RCC 7860 (cell line): ENCODE results near the gene RRBP1.

Experiments
- DNase-seq: peaks from one replicate; pipeline ENCODE4 v3.0.0-alpha.2; 2015; ENCODE audit warnings: low spot score
- FAIRE-seq: peaks from 2 replicates; lab custom pipeline; 2012; peaks lifted over from hg19 to GRCh38; lab: Jason Lieb, UNC

RRBP1 gene

DNA sequence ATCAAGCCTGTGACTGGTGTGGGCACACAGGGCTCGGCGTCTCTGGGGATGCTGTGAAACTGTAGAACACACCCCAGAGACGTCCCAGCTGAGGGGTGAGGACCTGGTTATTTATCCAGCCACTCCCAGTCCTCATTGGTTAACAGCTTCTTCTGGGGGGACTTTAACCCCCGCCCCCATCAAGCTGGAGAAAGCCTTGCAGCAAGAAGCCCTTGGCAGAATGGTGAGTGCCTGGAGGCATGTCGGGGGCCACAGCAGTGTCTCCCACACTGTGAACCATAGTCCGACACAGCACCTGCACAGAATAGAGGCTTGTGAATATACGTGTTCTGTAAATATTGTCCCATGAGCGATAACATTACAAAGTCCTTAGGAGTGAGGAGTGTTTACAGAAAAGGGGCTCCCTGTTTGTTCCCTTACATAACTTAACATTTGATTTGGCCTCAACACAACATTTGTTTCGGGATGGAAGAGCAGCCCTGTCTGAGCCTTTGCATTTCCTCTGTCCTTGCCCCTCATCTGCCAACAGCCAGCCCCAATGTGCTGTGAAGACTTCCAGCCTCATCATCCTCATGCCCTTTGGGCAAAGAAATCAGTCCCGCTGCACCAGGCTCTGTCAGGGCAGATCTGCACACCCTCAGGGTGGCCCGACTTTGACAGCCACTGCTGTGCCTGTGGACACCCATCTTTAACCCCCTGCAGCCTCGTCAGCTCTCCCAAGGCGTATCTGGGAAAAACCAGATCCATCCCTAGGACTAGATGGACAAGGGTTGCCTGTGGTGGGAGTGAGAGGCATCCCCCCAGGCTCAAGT lies 2.2 kb upstream of the RRBP1 start:
- no peak for FAIRE-seq
- DNase-seq: no peak

DNA sequence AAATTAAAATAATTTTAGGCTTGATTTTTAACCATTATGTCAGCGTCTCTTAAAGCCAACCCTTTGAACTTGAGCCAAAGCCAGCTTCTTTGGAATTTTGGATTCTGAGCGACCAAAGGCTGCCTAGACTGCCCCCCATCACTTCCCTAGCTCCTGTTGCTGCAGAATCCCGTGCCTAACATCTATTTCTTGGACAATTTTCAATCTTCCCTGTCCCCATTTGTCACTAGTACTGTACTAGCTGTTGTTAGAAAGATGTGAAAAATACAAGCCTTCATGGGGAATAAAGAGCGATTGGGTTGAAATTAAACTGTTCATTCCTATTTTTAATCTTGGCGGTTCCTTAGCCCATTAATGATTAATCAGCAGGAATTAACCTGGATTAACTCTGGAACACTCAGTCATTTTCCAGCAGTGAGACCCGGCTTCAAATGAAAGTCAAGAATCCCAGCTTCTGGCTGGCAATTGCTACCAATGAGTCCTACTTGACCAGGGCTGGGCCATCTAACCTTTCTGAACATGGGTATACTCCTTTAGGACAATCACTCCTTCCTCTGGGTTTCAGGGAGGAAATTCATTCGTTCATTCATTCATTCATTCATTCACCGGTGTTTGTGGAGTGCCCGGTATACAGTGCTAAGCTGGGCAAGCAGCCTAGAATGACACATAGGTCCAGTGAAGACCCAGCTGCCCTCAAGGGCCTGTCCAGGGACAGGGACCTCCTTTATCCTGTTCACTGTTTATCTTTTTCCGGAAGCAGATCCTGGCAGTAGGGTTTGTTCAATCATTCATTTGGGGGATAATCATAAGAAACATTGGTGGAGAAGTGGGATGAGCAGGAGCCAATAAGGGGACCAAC lies 1.4 kb upstream of the RRBP1 start:
- DNase-seq: no peak
- FAIRE-seq: no peak

DNA sequence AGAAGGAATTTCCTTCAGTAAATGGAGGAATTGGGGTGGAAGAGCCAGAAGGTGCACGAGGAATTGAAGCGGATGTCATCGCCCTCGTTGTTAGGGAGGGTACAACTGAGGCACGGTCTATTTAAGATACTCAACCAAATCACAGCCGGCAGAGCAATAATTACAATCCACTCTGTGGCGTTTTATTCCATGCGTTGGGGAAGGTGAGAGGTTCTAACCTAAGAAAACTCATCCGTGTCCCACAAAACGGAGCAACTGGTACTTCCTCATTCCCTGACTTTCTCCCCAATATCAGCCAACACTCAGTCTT lies 802 bp upstream of the RRBP1 start:
- FAIRE-seq: no peak
- no peak for DNase-seq

DNA sequence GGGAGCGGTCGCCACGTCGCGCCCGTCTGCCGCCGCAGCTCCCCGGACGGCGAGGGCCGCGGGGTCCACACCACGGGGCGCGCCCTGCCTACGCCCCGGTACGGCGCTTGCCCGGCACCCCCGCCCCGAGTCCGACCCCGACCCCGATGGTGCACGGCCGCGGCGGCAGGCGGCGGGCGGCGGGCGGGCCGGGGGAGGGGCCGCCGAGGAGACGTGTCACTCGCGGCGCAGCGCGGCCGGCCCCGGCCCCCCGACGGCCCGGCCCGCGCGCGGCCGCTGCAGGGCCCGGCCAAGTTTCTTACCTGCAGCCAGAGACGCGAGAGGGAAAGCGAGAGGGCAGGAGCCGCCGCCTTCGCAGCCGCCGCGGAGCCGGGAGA lies 328 bp downstream of the RRBP1 start:
- DNase-seq (no peak), FAIRE-seq (no peak)

DNA sequence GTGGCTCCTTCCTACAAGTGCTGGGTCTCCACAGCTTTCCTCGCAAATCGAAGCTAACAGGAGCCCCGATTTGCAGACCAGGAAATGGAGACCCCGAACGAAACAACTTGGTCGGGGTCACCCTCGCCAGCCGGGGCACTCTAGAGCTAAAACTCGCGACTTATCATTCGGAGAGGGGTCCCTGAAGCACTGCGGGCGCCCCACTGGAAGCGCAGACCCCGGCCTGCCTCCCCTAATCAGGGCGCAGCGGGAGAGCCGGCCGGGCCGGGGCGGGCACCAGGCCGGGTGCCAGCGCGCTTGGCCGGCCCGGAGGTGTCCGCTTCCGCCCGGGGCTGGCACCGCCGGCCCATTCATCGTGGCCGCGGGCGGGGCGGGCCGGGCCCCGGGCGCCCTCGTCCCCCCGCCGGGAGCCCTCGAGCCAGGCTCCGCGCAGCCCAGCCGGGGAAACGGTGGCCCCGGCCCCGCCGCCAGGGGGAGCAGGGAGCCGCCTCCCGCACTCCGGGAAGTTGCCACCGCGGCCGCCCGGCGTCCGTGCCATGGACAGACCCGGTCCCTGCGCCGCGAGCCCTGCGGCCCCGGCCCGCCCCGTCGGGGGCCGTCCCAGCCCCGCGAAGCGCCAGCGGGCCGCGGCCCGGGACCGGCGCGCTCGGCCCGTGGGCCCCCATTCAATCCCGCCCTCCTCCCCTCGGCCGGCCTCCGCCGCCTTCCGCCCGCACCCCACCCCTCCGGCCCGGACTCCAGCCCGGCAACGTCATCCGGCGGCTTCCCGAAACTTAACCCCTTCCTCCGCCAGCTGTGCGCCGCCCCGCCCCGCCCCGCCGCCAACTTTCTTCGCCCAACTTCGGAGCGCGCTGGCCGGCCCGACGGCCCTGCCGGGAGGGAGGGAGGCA lies 961 bp downstream of the RRBP1 start:
- peak; percentile 9 for DNase-seq
- no peak for FAIRE-seq

DNA sequence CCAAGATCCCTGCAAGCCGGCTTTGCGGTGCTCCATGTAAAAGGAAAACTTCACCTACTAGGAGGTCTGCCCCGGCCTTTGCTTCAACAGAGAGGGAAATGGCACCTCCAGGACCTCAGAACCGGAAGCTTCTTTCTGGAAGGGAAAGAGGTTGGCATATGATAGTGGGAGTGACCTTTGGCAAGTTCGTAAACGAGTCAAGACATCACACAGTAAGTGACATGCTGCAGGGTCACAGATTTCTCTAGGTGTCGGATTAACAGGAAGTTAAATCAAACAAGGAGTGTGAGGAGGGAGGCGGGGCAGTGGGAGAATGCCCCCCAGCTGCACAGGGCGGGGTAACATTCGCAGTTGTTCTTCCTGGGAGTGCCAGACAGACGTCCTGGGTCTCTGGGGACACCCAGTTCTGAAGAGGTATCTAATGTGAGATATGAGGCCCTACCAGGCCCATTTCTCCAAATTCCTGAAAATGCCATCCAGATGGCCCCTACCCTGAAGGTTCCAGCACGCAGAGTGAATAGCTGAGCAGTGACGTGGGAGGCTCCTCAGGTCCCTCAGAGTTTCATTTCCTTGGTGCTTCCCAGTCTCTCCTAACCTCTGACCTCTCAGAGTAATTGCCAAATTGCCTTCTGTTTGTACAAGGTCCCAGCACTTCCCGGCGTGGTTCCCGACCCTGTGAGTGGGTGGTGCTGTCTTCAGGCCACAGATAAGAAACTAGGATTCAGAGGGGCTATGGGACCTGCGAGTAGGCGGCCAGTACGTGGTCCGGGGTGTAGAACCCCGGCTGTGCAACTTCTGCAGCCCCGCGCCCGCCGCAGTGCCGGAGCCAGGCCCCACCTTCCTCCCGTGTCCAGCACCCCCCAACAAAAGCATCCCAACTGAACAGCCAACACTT lies 1.9 kb downstream of the RRBP1 start:
- FAIRE-seq (no peak), DNase-seq (peak; percentile 59)

DNA sequence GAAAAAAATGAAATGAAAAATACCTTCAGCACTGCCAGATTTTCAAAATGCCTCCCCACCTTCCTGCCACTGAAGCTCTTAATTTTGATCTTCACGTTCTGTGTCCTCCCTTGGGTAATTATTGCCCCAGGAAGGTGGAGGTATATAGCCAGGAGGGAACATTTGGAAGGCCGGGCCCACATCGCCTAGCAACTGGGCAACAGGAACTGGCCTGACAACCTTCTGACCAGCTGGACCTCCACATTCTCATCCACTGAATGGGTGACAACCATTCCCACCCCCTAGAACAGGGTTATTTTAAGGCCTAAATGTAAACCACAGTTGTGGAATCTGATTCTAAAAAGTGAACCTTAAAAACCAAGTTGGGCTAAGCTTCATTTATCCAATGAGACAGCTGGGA lies 3.2 kb downstream of the RRBP1 start:
- no peak for FAIRE-seq
- no peak for DNase-seq

DNA sequence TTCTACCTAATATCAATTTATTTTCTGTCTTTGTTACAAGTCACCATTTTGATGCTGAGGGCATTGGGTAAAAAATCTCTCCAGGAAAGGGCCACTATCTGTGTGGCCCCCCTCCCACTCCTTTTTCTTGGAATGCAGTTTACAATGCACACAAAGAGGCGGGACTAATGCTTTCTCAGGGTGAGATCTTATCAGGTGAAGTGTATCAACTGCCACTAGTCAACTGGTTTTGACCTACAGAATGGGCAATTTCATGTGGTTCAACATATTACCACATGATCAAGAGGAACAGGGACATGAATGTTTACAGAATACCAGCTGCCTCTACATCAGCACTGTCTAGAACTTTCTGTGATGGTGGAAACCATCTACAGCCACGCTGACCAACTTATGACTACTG lies 3.7 kb downstream of the RRBP1 start:
- FAIRE-seq (no peak), DNase-seq (no peak)

DNA sequence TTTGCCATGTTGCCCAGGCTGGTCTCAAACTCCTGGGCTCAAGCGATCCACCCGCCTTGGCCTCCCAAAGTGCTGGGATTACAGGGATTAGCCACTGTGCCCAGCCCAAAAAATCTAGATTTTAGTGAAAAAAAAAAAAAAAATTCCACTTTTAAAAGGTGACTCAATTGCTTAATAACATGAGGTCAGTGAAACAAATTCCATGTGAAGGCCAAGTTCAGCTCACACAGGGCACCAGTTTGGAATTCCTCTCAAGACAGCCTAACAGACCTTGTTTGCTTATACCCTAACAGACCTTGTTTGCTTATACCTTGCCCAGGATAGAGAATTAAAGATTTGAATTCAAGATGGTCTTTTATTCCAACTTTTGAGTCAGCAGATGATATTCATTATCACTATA lies 5.1 kb downstream of the RRBP1 start:
- FAIRE-seq (no peak), DNase-seq (no peak)

DNA sequence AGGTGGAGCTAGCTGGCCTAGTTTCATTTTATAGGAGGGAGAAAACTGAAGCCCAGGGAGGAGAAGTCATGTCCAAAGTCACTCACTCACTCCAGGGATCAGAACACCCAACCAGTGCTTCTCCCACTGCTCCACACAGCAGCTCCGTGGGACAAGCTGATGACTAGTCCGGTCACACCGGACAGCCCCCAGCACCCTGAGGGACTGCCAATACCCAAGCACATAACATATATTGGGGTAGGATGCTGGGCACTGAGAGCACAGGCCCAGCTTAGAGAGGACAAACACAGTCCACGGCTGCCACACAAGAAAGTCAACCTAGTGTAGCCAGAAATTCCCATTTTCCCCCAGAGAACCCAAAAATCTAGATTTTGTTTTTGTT lies 5.7 kb downstream of the RRBP1 start:
- FAIRE-seq: no peak

DNA sequence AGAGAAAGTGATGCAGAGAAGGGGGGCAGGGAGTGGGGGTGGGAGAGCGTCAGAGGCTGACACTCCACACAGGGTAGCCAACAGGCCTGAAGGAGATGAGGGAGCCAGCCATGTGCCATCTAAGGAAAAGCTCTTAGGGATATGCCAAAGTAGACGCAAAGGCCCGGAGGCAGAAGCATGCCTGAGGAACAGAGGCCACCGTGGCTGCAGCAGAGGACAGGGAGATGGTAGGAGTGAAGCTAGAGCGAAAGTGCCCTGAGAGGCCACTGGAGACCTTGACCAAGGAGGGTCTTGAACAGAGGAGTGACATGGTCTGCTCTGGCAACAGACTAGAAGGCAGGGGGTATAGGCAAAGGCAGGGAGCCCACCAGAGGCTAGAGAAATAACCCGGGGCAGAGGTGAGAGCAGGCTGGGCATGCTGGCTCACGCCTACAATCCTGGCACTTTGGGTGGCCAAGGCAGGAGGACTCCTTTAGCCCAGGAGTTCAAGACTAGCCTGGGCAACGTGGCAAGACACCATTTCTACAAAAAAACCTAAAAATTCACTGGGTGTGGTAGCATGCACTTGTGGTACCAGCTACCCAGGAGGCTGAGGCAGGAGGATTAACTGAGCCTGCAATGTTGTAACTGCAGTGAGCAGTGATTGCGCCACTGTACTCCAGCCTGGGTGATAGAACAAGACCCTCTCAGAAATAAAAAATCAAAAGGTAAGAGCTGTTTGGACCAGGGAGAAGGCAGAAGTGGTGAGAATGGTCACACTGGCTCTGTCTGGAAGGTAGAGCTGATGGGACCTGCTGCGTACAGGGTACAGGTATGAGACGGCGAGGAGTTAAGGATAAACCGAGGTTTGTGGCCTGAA lies 6.3 kb downstream of the RRBP1 start:
- no peak for FAIRE-seq
- no peak for DNase-seq

More for the DNA sequence above, 5.7 kb downstream of the RRBP1 start:
- no peak for DNase-seq

DNA sequence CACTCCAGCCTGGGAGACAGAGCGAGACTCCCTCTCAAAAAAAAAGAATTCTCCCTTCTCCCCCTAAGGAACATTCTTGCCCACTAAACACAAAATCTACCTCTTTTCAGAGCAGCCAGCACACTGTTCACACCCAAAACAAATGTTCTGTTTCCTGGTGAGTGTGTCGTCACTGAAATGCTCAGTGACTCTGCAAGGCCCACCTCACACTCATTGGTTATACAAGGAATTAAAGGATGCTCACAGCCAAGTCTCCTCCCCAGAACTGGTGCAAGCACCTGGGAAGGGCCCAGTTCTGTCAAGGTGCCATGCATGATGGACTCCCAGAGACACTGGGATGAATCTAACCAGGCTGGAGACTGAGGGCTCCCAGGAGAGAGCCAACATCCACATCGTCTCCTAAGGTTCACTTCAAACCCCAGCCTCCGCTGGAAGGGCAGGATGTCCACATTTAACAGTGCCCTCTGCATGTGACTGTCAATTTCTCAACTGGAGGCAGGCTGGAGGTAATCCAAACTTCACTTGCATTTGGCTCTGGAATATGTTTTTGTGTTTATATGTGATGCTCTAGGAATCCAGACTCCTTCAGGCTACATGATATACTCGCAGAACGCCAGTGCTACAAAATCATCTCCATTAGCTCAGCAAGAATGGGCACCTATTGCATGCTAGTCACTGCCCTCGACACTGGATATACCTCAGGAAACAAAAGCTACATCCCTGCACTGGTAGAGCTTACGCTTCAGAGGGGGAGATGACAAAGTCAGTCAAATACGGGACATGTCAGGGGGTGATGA lies 7.1 kb downstream of the RRBP1 start:
- no peak for DNase-seq
- FAIRE-seq: no peak

DNA sequence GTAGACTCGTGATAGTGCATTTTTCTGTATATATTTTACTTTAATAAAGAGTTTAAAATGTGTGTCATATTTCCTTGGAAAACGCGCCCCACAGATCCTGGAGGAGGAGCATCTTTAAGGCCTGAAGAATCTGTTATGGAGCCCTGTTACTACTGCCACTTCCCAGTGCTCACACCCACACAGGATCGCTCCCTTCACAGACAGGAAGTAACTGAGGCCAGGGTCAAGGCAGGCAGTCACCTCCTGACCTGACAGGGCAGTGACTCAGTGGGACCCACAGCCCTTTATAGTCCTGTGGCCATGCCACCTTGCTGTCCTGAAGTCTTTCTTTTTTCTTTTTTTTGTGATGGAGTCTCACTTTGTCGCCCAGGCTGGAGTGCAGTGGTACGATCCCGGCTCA lies 9.0 kb downstream of the RRBP1 start:
- FAIRE-seq: no peak
- DNase-seq: no peak

DNA sequence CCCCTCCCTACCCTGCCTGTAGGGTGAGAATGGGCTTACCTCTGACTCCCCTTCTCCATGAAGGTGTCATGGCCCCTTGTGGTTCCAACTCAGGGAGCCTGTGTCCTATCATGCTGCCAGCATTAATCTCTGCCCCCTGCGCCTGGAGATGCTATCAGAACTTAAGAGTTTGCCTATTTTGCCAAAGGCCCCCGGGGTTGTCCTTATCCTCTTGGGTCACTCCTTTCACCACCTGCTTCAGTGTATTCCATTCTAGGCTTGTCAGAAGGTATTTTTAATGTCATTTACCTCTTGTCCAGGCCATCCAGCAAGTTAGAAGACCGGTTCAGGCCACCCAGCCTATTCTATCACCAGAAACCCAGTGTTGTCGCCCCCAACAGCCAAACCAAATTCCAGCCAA lies 10.5 kb downstream of the RRBP1 start:
- DNase-seq (no peak), FAIRE-seq (no peak)

DNA sequence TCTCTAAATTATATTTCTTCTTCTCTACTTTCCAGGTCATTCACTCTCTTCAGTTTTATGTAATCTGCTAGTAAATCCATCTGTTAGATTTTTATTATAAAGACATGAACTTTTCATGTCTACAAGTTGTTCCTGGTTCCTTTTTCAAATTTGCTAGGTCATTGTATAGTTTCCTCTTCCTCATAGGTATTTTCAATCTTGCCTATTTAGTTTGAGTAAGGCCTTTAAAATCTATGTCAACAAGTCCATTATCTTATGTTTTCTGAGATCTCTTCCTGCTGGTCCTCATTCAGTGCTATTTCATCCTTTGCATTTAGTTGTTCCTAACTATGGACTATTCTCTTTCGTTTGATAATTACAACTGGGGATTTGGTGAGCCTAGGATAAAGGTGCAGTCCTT lies 11.0 kb downstream of the RRBP1 start:
- DNase-seq (no peak), FAIRE-seq (no peak)

DNA sequence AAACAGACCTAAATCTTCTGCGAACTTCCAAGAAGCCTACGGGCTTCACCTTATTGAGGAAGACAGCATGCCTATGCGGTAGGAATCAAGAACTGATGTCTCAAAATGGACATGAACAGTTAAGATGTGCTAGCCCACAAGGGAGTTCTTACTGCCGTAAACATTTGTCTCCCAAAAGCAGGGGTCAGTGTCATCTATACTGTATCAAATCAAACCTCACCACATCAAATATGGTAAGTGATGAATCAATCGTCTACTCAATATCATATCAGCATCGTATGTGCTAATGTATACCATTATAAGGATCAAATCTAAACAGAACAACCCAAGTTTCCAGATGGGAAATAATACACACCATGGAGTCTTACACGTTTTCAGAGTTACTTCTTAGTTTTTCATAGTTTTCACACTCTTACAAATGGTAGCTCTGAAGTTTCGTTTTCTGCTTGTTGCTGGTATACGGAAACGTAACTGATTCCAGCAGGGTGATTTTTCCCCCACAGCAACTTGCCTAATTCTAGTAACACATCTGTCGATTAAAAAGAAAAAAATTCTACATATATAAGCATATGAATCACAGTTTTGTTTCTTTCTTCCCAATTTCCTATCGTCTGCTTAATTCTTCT lies 12.6 kb downstream of the RRBP1 start:
- FAIRE-seq: no peak
- DNase-seq: no peak

DNA sequence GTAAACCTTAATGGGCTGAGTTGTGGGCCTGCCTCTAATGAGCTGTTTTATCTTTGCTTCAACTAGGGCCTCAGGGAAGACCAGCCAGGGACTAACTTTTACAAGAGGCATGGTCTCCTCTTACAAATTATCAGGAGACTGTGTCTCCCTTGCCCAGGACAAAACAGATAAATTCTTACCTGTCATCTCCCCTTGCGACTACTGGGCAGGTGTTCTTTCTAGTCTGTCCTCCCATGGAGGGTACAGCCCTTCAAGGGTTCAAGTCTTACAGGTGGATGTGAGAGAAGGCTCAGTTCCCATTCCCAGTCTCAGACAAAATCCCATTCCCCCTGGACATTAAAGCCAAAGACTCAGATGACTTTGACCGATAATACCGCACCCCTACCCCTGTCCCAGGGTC lies 13.6 kb downstream of the RRBP1 start:
- DNase-seq (no peak), FAIRE-seq (no peak)

DNA sequence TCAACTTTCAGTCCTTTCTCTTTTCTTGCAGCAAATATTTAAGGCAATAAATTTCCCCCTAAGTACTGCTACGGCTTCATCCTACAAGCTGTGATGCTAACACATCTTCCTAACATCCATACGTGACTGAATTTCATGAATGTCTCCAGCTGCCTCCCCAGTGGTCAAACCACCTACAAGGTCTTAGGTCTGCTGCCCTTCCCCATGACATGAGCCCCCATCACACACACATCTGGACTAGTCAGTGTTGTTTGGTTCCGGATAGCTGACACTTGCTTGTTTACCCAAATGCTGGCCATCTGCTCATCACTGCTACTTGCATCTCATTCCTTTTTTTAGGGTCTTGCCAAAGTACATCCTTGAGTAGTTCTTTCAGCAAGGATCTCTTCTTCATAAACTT lies 14.6 kb downstream of the RRBP1 start:
- no peak for DNase-seq
- no peak for FAIRE-seq
